H54 (cell line): Measurements from ENCODE around the gene STAP2.
"Not testable (repeated sequence)": the region's sequence is repeated elsewhere in the genome, so short reads cannot be mapped to it uniquely, and the experiment has no call there.

Source experiments
- DNase-seq: peaks from one replicate; pipeline ENCODE4 v3.0.0; 2011; ENCODE audit warnings: low spot score, mixed read lengths; ENCODE audit not compliant: insufficient read length
- FAIRE-seq: peaks from 3 replicates; lab custom pipeline; 2011; peaks lifted over from hg19 to GRCh38; lab: Jason Lieb, UNC
- POLR2A ChIP-seq: IDR thresholded peaks from 2 replicates; pipeline ENCODE4 v1.6.1; 2011; ENCODE audit warnings: low read depth, mild to moderate bottlenecking, low read length

STAP2 gene

GRCh38 chr19:4278419-4279266 is 60.0 kb downstream of the STAP2 start, which contains the start of gene SHD:
Gene SHD (plus strand): TSS chr19:4279266. CDS start chr19:4280064, 798 bp downstream.
- FAIRE-seq (no peak), DNase-seq (no peak)
- TF ChIP-seq POLR2A = no peak

- FAIRE-seq (no peak), DNase-seq (no peak)
- no peak for TF ChIP-seq POLR2A
These were observed 60.6 kb downstream of the STAP2 start for GRCh38 chr19:4278010-4278409.

GRCh38 chr19:4277191-4277696 is 61.4 kb downstream of the STAP2 start:
- TF ChIP-seq POLR2A = no peak
- DNase-seq = no peak
- FAIRE-seq = no peak

GRCh38 chr19:4274321-4274686 is 64.3 kb downstream of the STAP2 start:
- not testable (repeated sequence) for FAIRE-seq, DNase-seq
